ENCODE data around the gene HDAC4.

GRCh38 chr2:239132786-239133185 is 268.0 kb downstream of the HDAC4 start:
- TF ChIP-seq POLR2A (IDR thresholded peaks at IDR 0.05) (no peak), CTCF (IDR thresholded peaks at IDR 0.05) (no peak)
